DOHH2 (cell line): ENCODE measurements around the gene RAB11FIP5.

Experiments
- CTCF ChIP-seq: fragments of 200-600 bp; sonication (generic); IDR thresholded peaks from one replicate; pipeline ENCODE4 v1.5.1; 2014; ENCODE audit warnings: antibody characterized with exemption, mild to moderate bottlenecking, low read depth, low read length; ENCODE audit not compliant: poor library complexity, severe bottlenecking
- EZH2phosphoT487 ChIP-seq: fragments of 200-600 bp; sonication (generic); IDR thresholded peaks from 2 replicates; pipeline ENCODE4 v1.6.1; 2017; ENCODE audit warnings: borderline replicate concordance, mild to moderate bottlenecking, antibody characterized with exemption, low read length, moderate library complexity, mixed read lengths

- no peak for TF ChIP-seq CTCF
- TF ChIP-seq EZH2phosphoT487: no peak
Observed at GRCh38 chr2:73078457-73079411, 34.0 kb downstream of the RAB11FIP5 start.
